Left renal pelvis (tissue), 4 donors: ENCODE data around the gene MPV17L2. TPM values are rescaled to one million over a fixed set of nuclear protein-coding genes. Genes with fewer than 3 reads are reported as not detected.

Experiments
- DNase-seq, 4 donors: peaks; one replicate each; pipeline ENCODE4 v3.0.0-alpha.2; 2013; ENCODE audit warnings: low read depth in 4 of 4, low spot score in 3 of 4
- polyA plus RNA-seq, 4 donors: library from polyadenylated mRNA; unstranded; fragments of 120-200 nt; gene quantifications; one replicate each; pipeline ENCODE4 v1.2.1, GENCODE V29; 2013; ENCODE audit not compliant: insufficient read length in 4 of 4

Gene MPV17L2
- polyA plus RNA-seq, 4 donors = 5.3 to 11.2 (median 9.2) TPM

- no peak for DNase-seq
Measured at GRCh38 chr19:18211683-18212082, 18.7 kb downstream of the MPV17L2 start.

- no peak for DNase-seq
Measured at GRCh38 chr19:18214779-18215433, 21.9 kb downstream of the MPV17L2 start.

- no peak for DNase-seq
Measured at GRCh38 chr19:18216789-18217188, 23.8 kb downstream of the MPV17L2 start.

- no peak for DNase-seq
Measured at GRCh38 chr19:18218159-18218558, 25.1 kb downstream of the MPV17L2 start.

- no peak for DNase-seq
Measured at GRCh38 chr19:18218600-18218999, 25.6 kb downstream of the MPV17L2 start.

GRCh38 chr19:18219911-18220631, 27.1 kb downstream of the MPV17L2 start:
- DNase-seq = no peak

- DNase-seq = no peak
Measured at GRCh38 chr19:18220632-18221275, 27.7 kb downstream of the MPV17L2 start.

GRCh38 chr19:18221815-18222725, 29.1 kb downstream of the MPV17L2 start:
- no peak for DNase-seq

- no peak for DNase-seq
Measured at GRCh38 chr19:18223860-18224524, 31.0 kb downstream of the MPV17L2 start.

- peak; percentile 89 to 93 (median 92) for DNase-seq
Measured at GRCh38 chr19:18224525-18225354, 31.7 kb downstream of the MPV17L2 start.

GRCh38 chr19:18225355-18225701, 32.3 kb downstream of the MPV17L2 start:
- DNase-seq = no peak

- no peak for DNase-seq
Measured at GRCh38 chr19:18225702-18226468, 32.9 kb downstream of the MPV17L2 start, which contains the start of gene PDE4C. TSS of gene PDE4C (minus strand) at chr19:18226438. CDS start at chr19:18226415, 23 bp downstream.

GRCh38 chr19:18226956-18227780, 34.1 kb downstream of the MPV17L2 start:
- no peak for DNase-seq

GRCh38 chr19:18227781-18228271, 34.8 kb downstream of the MPV17L2 start:
- DNase-seq = no peak

- DNase-seq = no peak
Measured at GRCh38 chr19:18229474-18229873, 36.5 kb downstream of the MPV17L2 start.

GRCh38 chr19:18229915-18230314, 36.9 kb downstream of the MPV17L2 start:
- DNase-seq = no peak

GRCh38 chr19:18230941-18231734, 38.1 kb downstream of the MPV17L2 start:
- no peak for DNase-seq
